Measurements from ENCODE around the gene KRT6C.

DNA sequence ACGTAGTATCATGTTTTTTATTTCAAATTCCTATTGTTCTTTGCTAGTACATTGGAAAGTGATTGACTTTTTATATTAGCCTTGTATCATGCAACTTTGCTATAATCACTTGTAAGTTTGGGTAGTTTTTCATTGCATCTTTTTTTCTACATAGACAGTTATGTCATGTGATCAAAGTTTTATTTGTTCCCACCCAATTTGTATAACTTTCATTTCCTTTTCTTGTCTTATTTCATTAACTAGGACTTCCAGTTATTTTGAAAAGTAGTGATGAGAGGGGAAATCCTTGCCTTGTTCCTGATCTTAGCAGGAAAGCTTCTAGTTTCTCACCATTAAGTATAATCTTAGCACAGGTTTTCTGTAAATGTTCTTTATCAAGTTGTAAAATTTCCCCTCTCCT lies 29.3 kb upstream of the KRT6C start:
- TF ChIP-seq, protein P1, sequence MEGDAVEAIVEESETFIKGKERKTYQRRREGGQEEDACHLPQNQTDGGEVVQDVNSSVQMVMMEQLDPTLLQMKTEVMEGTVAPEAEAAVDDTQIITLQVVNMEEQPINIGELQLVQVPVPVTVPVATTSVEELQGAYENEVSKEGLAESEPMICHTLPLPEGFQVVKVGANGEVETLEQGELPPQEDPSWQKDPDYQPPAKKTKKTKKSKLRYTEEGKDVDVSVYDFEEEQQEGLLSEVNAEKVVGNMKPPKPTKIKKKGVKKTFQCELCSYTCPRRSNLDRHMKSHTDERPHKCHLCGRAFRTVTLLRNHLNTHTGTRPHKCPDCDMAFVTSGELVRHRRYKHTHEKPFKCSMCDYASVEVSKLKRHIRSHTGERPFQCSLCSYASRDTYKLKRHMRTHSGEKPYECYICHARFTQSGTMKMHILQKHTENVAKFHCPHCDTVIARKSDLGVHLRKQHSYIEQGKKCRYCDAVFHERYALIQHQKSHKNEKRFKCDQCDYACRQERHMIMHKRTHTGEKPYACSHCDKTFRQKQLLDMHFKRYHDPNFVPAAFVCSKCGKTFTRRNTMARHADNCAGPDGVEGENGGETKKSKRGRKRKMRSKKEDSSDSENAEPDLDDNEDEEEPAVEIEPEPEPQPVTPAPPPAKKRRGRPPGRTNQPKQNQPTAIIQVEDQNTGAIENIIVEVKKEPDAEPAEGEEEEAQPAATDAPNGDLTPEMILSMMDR (IDR thresholded peaks at IDR 0.05): no peak
- TF ChIP-seq POLR2A (IDR thresholded peaks at IDR 0.05): no peak
- TF ChIP-seq POLR2AphosphoS5 (IDR thresholded peaks at IDR 0.05): no peak
- no peak for TF ChIP-seq EP300 (IDR thresholded peaks at IDR 0.05; ENCODE audit: low read depth)

Data from transverse colon (tissue), 4 donors.